ENCODE data around the gene FAM210A. TPM values are rescaled to one million over a fixed set of nuclear protein-coding genes. Genes with fewer than 3 reads are reported as not detected.

FAM210A gene
- polyA plus RNA-seq, 2 of the 4 experiments (the other 2 are of a cell fraction), result 17.1 to 26.2 TPM

DNA sequence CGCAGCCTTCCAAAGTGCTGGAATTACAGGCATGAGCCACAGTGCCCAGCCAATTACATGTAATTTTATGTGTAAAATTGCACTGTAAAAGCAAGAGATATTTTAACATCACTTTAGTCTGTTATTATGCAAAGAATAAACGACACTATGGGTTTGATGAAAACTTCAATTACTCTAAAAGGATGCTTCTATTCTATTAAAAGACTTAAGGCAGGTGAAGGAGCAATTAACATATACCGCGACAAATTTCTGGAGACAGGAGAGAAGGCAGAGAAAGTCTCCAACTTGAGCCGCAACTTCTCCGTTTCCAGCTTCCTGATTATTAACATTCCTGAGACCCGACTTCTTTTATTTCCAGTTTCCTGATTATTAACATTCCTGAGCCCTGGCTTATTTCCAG is 53.7 kb downstream of the FAM210A start:
- 82% methylated on average over 7 of the region's 7 CpGs for WGBS (ENCODE audit: missing lambda C conversion rate)
- FAIRE-seq (no peak), ATAC-seq (no peak), DNase-seq (ENCODE audit: low read depth in 1 of 2, low spot score in 1 of 2) (no peak)
- no peak overlapping the region for H3K27ac ChIP-seq
- H3K4me3 ChIP-seq, result no peak overlapping the region
- H3K4me2 ChIP-seq, result no peak overlapping the region
- POLR2A ChIA-PET, result no interaction called here
- no peaks in the 10 kb centered on the region for H3K9me3 ChIP-seq
- TF ChIP-seq KDM5A (IDR thresholded peaks at IDR 0.05) (no peak), RARB (CRISPR knock-in tag; IDR thresholded peaks at IDR 0.05) (no peak), CHD4 (IDR thresholded peaks at IDR 0.05; ENCODE audit: borderline replicate concordance) (no peak), MAFK (IDR thresholded peaks at IDR 0.05; ENCODE audit: partially characterized antibody) (no peak), KDM1A (IDR thresholded peaks at IDR 0.05; ENCODE audit: low read depth) (no peak), POLR2A (IDR thresholded peaks at IDR 0.05; ENCODE audit: low read length) (no peak), TFCP2L1 (CRISPR knock-in tag; IDR thresholded peaks at IDR 0.05) (no peak), GATA3 (IDR thresholded peaks at IDR 0.05; ENCODE audit: borderline replicate concordance) (no peak), ZSCAN20 (CRISPR knock-in tag; IDR thresholded peaks at IDR 0.05) (no peak), ESRRA (IDR thresholded peaks at IDR 0.05; ENCODE audit: borderline replicate concordance, low read length) (no peak), RFX5 (IDR thresholded peaks at IDR 0.05) (no peak), NR3C1 (IDR thresholded peaks at IDR 0.05) (no peak), HOXA7 (CRISPR knock-in tag; IDR thresholded peaks at IDR 0.05) (no peak)
- TF ChIP-seq, protein P1, sequence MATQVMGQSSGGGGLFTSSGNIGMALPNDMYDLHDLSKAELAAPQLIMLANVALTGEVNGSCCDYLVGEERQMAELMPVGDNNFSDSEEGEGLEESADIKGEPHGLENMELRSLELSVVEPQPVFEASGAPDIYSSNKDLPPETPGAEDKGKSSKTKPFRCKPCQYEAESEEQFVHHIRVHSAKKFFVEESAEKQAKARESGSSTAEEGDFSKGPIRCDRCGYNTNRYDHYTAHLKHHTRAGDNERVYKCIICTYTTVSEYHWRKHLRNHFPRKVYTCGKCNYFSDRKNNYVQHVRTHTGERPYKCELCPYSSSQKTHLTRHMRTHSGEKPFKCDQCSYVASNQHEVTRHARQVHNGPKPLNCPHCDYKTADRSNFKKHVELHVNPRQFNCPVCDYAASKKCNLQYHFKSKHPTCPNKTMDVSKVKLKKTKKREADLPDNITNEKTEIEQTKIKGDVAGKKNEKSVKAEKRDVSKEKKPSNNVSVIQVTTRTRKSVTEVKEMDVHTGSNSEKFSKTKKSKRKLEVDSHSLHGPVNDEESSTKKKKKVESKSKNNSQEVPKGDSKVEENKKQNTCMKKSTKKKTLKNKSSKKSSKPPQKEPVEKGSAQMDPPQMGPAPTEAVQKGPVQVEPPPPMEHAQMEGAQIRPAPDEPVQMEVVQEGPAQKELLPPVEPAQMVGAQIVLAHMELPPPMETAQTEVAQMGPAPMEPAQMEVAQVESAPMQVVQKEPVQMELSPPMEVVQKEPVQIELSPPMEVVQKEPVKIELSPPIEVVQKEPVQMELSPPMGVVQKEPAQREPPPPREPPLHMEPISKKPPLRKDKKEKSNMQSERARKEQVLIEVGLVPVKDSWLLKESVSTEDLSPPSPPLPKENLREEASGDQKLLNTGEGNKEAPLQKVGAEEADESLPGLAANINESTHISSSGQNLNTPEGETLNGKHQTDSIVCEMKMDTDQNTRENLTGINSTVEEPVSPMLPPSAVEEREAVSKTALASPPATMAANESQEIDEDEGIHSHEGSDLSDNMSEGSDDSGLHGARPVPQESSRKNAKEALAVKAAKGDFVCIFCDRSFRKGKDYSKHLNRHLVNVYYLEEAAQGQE (IDR thresholded peaks at IDR 0.05), result no peak
- H3K4me1 ChIP-seq, result no peaks in the 10 kb centered on the region
- CTCF ChIA-PET, result no interaction called here

DNA sequence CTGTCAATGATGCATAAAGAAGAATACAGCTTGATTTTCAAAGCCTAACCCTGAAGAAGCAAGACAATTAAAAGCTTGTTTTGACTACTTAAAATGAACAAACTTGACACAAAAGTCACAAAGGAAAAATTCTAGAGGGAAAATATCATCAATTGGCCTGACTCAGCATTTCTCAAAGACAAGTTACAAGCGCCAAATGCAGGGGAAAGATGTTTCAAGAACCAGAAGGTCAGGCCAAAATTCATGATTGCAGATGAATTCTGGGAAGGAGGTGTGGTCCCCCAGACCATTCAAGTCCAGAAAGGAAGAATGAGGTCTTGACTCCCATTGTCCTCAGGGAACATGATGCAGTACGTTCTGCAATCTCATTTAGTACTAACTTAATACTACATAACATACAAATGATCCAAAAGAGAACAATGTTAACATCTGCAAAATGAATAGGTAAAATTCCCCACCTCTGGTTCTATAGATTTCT is 64.5 kb downstream of the FAM210A start:
- TF ChIP-seq MAFK (IDR thresholded peaks at IDR 0.05; ENCODE audit: partially characterized antibody) (peak; percentile 95), NR3C1 (IDR thresholded peaks at IDR 0.05) (no peak), RAD21 (conservative IDR thresholded peaks at IDR 0.05 in 1 of 2, IDR thresholded peaks at IDR 0.05 in 1 of 2) (no peak)
- FAIRE-seq, result no peak
- Histone ChIP-seq H3K4me3 (no peak overlapping the region), H3K27ac (no peak overlapping the region), H3K4me2 (no peak overlapping the region), H3K9me3 (no peaks in the 10 kb centered on the region), H3K4me1 (no peaks in the 10 kb centered on the region)
- DNase-seq (ENCODE audit: low read depth in 1 of 2, low spot score in 1 of 2), result no peak
- no peak for ATAC-seq
- WGBS (ENCODE audit: missing lambda C conversion rate), result 100% methylated on average over 2 of the region's 2 CpGs
- POLR2A ChIA-PET, result no interaction called here
- CTCF ChIA-PET, result no interaction called here

DNA sequence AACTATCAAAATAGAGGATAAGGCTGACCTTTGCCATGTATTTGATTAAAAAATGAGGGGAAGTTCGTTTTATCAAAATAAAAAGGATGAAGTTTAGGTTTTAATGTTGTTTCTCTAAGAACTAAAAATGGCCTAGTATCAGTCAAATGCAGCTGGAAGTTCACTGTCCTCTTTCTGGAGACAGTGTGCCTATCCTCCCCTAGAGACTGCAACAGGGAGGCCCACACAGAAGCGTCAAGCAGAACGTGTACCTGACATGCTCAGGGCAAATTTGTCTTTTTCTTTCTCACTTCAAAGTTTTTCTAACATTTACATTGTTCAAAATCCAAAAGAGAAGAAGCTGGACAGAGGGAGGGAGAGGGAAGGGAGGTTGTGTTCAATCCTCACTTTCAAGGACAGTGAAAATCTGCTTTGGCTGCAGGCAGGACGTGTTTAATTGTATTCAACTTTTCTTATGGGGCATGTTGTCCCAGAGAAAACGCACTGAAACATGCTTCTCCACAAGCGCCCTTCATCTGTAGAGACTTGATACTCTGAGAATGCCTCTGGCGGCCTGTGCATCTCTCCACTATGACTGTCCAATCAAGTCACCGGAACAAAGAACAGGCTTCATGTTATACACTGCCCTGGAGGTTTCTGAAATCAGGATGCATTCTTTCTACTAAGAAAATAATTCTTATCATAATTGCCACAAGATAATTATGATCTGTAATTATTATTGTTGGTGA is 65.1 kb downstream of the FAM210A start:
- Histone ChIP-seq H3K4me1 (no peaks in the 10 kb centered on the region), H3K9me3 (no peaks in the 10 kb centered on the region), H3K4me3 (no peak overlapping the region), H3K27ac (no peak overlapping the region), H3K4me2 (no peak overlapping the region)
- no peak for ATAC-seq
- DNase-seq (ENCODE audit: low read depth in 1 of 2, low spot score in 1 of 2), result no peak
- ChIA-PET CTCF (no interaction called here), POLR2A (no interaction called here)
- TF ChIP-seq CHD4 (IDR thresholded peaks at IDR 0.05; ENCODE audit: borderline replicate concordance) (no peak), FOSL2 (IDR thresholded peaks at IDR 0.05) (no peak), FOSL2 (CRISPR knock-in tag; IDR thresholded peaks at IDR 0.05) (no peak), TP53 (CRISPR knock-in tag; IDR thresholded peaks at IDR 0.05) (no peak), RARB (CRISPR knock-in tag; IDR thresholded peaks at IDR 0.05) (no peak), NR3C1 (IDR thresholded peaks at IDR 0.05) (no peak), JUN (IDR thresholded peaks at IDR 0.05) (no peak), ZSCAN20 (CRISPR knock-in tag; IDR thresholded peaks at IDR 0.05) (no peak), TFCP2L1 (CRISPR knock-in tag; IDR thresholded peaks at IDR 0.05) (no peak)
- TF ChIP-seq, protein P2, sequence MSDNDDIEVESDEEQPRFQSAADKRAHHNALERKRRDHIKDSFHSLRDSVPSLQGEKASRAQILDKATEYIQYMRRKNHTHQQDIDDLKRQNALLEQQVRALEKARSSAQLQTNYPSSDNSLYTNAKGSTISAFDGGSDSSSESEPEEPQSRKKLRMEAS (IDR thresholded peaks at IDR 0.05), result no peak
- TF ChIP-seq, protein P3, sequence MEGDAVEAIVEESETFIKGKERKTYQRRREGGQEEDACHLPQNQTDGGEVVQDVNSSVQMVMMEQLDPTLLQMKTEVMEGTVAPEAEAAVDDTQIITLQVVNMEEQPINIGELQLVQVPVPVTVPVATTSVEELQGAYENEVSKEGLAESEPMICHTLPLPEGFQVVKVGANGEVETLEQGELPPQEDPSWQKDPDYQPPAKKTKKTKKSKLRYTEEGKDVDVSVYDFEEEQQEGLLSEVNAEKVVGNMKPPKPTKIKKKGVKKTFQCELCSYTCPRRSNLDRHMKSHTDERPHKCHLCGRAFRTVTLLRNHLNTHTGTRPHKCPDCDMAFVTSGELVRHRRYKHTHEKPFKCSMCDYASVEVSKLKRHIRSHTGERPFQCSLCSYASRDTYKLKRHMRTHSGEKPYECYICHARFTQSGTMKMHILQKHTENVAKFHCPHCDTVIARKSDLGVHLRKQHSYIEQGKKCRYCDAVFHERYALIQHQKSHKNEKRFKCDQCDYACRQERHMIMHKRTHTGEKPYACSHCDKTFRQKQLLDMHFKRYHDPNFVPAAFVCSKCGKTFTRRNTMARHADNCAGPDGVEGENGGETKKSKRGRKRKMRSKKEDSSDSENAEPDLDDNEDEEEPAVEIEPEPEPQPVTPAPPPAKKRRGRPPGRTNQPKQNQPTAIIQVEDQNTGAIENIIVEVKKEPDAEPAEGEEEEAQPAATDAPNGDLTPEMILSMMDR (IDR thresholded peaks at IDR 0.05), result no peak
- WGBS (ENCODE audit: missing lambda C conversion rate), result 80% methylated on average over 8 of the region's 8 CpGs
- FAIRE-seq, result no peak
